Sigmoid colon (tissue), 4 donors: ENCODE measurements around the gene GBP7.

Source experiments
- EP300 ChIP-seq, 4 donors: sonication (generic); formaldehyde crosslinking; IDR thresholded peaks; one replicate each; pipeline ENCODE4 v1.6.1; 2017; ENCODE audit warnings: antibody characterized with exemption in 4 of 4
- POLR2A ChIP-seq, 2 donors: fragments of 450-650 bp; IDR thresholded peaks; one replicate each; pipeline ENCODE4 v1.6.1; 2016; ENCODE audit warnings: antibody characterized with exemption in 2 of 2, mild to moderate bottlenecking in 2 of 2, moderate library complexity in 2 of 2
- POLR2AphosphoS5 ChIP-seq, 4 donors: sonication (generic); formaldehyde crosslinking; IDR thresholded peaks; one replicate each; pipeline ENCODE4 v1.6.1; 2017; ENCODE audit warnings: antibody characterized with exemption in 4 of 4
- TF ChIP-seq, protein P1 (sequence below), 4 experiments: fragments of 450-650 bp in 3 of 4; fragments of 200-600 bp in 1 of 4; IDR thresholded peaks; one replicate each; pipeline ENCODE4 v1.5.1; 2016 to 2019; ENCODE audit warnings: antibody characterized with exemption in 4 of 4, mild to moderate bottlenecking in 3 of 4, moderate library complexity in 2 of 4

DNA sequence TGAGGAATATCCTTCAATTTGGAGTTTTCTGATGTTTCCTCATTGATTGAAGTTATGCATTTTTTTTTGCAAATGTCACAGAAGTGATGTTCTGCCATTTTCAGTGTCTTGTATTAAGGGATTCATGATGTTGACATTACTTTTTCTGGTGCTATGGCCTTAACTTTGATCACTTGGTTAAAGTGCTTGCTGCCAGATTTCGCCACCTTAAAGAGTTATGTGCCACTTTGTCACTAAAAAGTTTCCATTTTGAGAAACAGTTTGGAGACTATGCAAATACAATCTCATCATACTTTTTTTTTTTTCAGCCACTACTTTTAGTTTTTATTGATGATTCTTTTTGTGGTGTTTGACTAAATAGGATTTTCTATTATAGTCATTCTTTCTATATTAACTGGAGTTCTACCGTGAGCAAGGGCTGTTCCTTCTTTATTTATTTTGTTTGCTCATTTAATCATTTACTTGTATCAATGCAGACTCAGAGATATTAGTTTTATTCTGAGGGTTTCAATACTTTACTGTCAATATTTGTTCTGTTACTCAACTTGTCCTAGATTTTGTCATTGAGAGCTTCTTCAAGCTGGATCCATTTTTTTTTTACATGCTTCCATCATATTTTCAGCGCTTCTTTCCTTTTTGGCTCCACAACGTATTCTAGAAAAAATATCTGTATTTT lies 3.2 kb downstream of the GBP7 start:
- TF ChIP-seq POLR2A (IDR thresholded peaks at IDR 0.05), result no peak
- TF ChIP-seq, protein P1, sequence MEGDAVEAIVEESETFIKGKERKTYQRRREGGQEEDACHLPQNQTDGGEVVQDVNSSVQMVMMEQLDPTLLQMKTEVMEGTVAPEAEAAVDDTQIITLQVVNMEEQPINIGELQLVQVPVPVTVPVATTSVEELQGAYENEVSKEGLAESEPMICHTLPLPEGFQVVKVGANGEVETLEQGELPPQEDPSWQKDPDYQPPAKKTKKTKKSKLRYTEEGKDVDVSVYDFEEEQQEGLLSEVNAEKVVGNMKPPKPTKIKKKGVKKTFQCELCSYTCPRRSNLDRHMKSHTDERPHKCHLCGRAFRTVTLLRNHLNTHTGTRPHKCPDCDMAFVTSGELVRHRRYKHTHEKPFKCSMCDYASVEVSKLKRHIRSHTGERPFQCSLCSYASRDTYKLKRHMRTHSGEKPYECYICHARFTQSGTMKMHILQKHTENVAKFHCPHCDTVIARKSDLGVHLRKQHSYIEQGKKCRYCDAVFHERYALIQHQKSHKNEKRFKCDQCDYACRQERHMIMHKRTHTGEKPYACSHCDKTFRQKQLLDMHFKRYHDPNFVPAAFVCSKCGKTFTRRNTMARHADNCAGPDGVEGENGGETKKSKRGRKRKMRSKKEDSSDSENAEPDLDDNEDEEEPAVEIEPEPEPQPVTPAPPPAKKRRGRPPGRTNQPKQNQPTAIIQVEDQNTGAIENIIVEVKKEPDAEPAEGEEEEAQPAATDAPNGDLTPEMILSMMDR (IDR thresholded peaks at IDR 0.05), result no peak
- no peak for TF ChIP-seq POLR2AphosphoS5 (IDR thresholded peaks at IDR 0.05)
- TF ChIP-seq EP300 (IDR thresholded peaks at IDR 0.05), result no peak
